ENCODE measurements around the gene PRKCB. TPM values are rescaled to one million over a fixed set of nuclear protein-coding genes. Genes with fewer than 3 reads are reported as not detected.
"Not testable (repeated sequence)": the region's sequence is repeated elsewhere in the genome, so short reads cannot be mapped to it uniquely, and the experiment has no call there.

The PRKCB gene
- total RNA-seq, 1 donor from 2014 or later: not detected

GRCh38 chr16:24077966-24078365 is 242.2 kb downstream of the PRKCB start:
- DNase-seq (ENCODE audit: low read depth in 2 of 2): no peak

- DNase-seq (ENCODE audit: low read depth in 2 of 2): no peak
Observed at GRCh38 chr16:24085666-24086065, 249.9 kb downstream of the PRKCB start.

- DNase-seq (ENCODE audit: low read depth in 2 of 2): no peak
Observed at GRCh38 chr16:24087891-24088410, 252.2 kb downstream of the PRKCB start.

GRCh38 chr16:24088767-24089166 is 253.0 kb downstream of the PRKCB start:
- no peak for DNase-seq (ENCODE audit: low read depth in 2 of 2)

GRCh38 chr16:24091125-24091524 is 255.3 kb downstream of the PRKCB start:
- no peak for DNase-seq (ENCODE audit: low read depth in 2 of 2)

- no peak for DNase-seq (ENCODE audit: low read depth in 2 of 2)
Observed at GRCh38 chr16:24093049-24093448, 257.3 kb downstream of the PRKCB start.

- DNase-seq (ENCODE audit: low read depth in 2 of 2): no peak
Observed at GRCh38 chr16:24094660-24095059, 258.9 kb downstream of the PRKCB start.

- no peak for DNase-seq (ENCODE audit: low read depth in 2 of 2)
Observed at GRCh38 chr16:24098896-24099295, 263.1 kb downstream of the PRKCB start.

- no peak for DNase-seq (ENCODE audit: low read depth in 2 of 2)
Observed at GRCh38 chr16:24101431-24101830, 265.6 kb downstream of the PRKCB start.

GRCh38 chr16:24102209-24102660 is 266.5 kb downstream of the PRKCB start:
- no peak for DNase-seq (ENCODE audit: low read depth in 2 of 2)

- DNase-seq (ENCODE audit: low read depth in 2 of 2): not testable (repeated sequence)
Observed at GRCh38 chr16:24105471-24105870, 269.7 kb downstream of the PRKCB start.

- not testable (repeated sequence) for DNase-seq (ENCODE audit: low read depth in 2 of 2)
Observed at GRCh38 chr16:24108090-24108489, 272.3 kb downstream of the PRKCB start.

- DNase-seq (ENCODE audit: low read depth in 2 of 2): no peak
Observed at GRCh38 chr16:24111724-24112302, 276.0 kb downstream of the PRKCB start.

- DNase-seq (ENCODE audit: low read depth in 2 of 2): no peak
Observed at GRCh38 chr16:24113115-24113745, 277.4 kb downstream of the PRKCB start.

GRCh38 chr16:24114876-24115275 is 279.1 kb downstream of the PRKCB start:
- DNase-seq (ENCODE audit: low read depth in 2 of 2): no peak

GRCh38 chr16:24116046-24116776 is 280.4 kb downstream of the PRKCB start:
- no peak for DNase-seq (ENCODE audit: low read depth in 2 of 2)

GRCh38 chr16:24116989-24117388 is 281.2 kb downstream of the PRKCB start:
- DNase-seq (ENCODE audit: low read depth in 2 of 2): no peak

GRCh38 chr16:24117680-24118079 is 281.9 kb downstream of the PRKCB start:
- DNase-seq (ENCODE audit: low read depth in 2 of 2): no peak

- DNase-seq (ENCODE audit: low read depth in 2 of 2): no peak
Observed at GRCh38 chr16:24118126-24118821, 282.5 kb downstream of the PRKCB start.

GRCh38 chr16:24119807-24120206 is 284.0 kb downstream of the PRKCB start:
- no peak for DNase-seq (ENCODE audit: low read depth in 2 of 2)

- DNase-seq (ENCODE audit: low read depth in 2 of 2): no peak
Observed at GRCh38 chr16:24123275-24123674, 287.5 kb downstream of the PRKCB start.

- no peak for DNase-seq (ENCODE audit: low read depth in 2 of 2)
Observed at GRCh38 chr16:24124291-24124690, 288.5 kb downstream of the PRKCB start.

All from dermis microvascular lymphatic vessel endothelial cell (primary cell).